Mesodermal cell (in vitro differentiated cells): ENCODE data around the gene TMEM243.

ENCODE experiments used
- H3K27ac ChIP-seq: 2 replicates; pipeline ENCODE4 v1.7.0; 2013; ENCODE audit warnings: mild to moderate bottlenecking, low read depth, low read length, moderate library complexity; ENCODE audit not compliant: severe bottlenecking
- H3K36me3 ChIP-seq: 2 replicates; pipeline ENCODE4 v1.7.1; 2013; ENCODE audit warnings: mild to moderate bottlenecking, low read length, moderate library complexity; ENCODE audit not compliant: control insufficient read depth, insufficient read depth
- H3K4me1 ChIP-seq: one replicate; pipeline ENCODE4 v1.7.1; 2013; ENCODE audit warnings: mild to moderate bottlenecking, low read length; ENCODE audit not compliant: insufficient read depth, control insufficient read depth, poor library complexity, severe bottlenecking
- H3K4me3 ChIP-seq: 2 replicates; pipeline ENCODE4 v1.7.0; 2013; ENCODE audit warnings: low read length, control low read depth, mild to moderate bottlenecking; ENCODE audit not compliant: insufficient read depth, poor library complexity, severe bottlenecking; ENCODE audit errors: extremely low read depth
- H3K9me3 ChIP-seq: 2 replicates; pipeline ENCODE4 v1.7.1; 2013; ENCODE audit warnings: mild to moderate bottlenecking, low read length, moderate library complexity; ENCODE audit not compliant: control insufficient read depth
- WGBS, 2 experiments: methylation state at CpG; one replicate each; pipeline ENCODE4 v1.1.5; 2013; ENCODE audit warnings: missing lambda C conversion rate in 2 of 2; ENCODE audit not compliant: insufficient coverage in 2 of 2; 5-methylcytosine and 5-hydroxymethylcytosine counted together

TMEM243 gene

GRCh38 chr7:87192784-87193487 lies 26.6 kb downstream of the TMEM243 start:
- H3K9me3 ChIP-seq: no peaks in the 10 kb centered on the region

GRCh38 chr7:87190783-87191182 lies 28.7 kb downstream of the TMEM243 start:
- Histone ChIP-seq H3K4me3 (no peak overlapping the region), H3K4me1 (no peaks in the 10 kb centered on the region), H3K9me3 (no peaks in the 10 kb centered on the region), H3K27ac (no peak overlapping the region), H3K36me3 (peaks cover 92% of the 10 kb centered on the region)
- WGBS, 2 experiments: 88 to 100% methylated on average over 1 of the region's 3 CpGs

More at GRCh38 chr7:87192784-87193487, 26.6 kb downstream of the TMEM243 start:
- Histone ChIP-seq H3K36me3 (peaks cover 91% of the 10 kb centered on the region), H3K27ac (no peak overlapping the region), H3K4me3 (no peak overlapping the region), H3K4me1 (no peaks in the 10 kb centered on the region)
- WGBS, 2 experiments: 91 to 94% methylated on average over 2 to 3 of the region's 6 CpGs

- Histone ChIP-seq H3K27ac (no peak overlapping the region), H3K4me3 (no peak overlapping the region), H3K36me3 (peaks cover 92% of the 10 kb centered on the region), H3K9me3 (no peaks in the 10 kb centered on the region), H3K4me1 (no peaks in the 10 kb centered on the region)
- 100% methylated on average over 1 to 2 of the region's 2 CpGs for WGBS, 2 experiments
Observed at GRCh38 chr7:87188930-87189329, 30.6 kb downstream of the TMEM243 start.

- Histone ChIP-seq H3K36me3 (peaks cover 96% of the 10 kb centered on the region), H3K4me3 (no peak overlapping the region), H3K9me3 (no peaks in the 10 kb centered on the region), H3K27ac (no peak overlapping the region), H3K4me1 (no peaks in the 10 kb centered on the region)
- 100% methylated on average over 1 of the region's 2 CpGs; no CpG with 5 or more reads in 1 of the 2 experiments for WGBS, 2 experiments
Observed at GRCh38 chr7:87187120-87187519, 32.4 kb downstream of the TMEM243 start.

DNA sequence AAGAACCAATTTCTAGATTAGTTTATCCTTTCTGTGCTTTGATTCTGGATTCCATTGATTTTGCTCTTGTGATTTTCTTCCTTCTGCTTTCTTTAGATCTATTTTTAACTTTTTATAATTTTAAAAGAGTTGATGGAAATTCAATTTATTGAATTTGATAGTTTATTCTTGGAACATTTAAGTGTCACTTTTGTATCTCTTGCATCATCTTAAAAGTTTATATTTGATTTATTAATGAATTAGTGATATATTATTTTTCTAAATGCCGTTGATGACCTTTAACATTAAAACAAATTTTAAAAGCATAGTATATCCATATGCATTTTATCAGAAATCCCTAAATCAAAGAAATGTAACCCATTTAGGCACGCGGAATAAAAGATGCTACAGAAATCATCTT lies 40.4 kb downstream of the TMEM243 start:
- no CpG with 5 or more reads among the region's 3 CpGs for WGBS, 2 experiments
- H3K9me3 ChIP-seq: no peaks in the 10 kb centered on the region
- no peak overlapping the region for H3K27ac ChIP-seq
- H3K4me1 ChIP-seq: no peaks in the 10 kb centered on the region
- H3K4me3 ChIP-seq: no peak overlapping the region
- H3K36me3 ChIP-seq: peaks cover 63% of the 10 kb centered on the region

DNA sequence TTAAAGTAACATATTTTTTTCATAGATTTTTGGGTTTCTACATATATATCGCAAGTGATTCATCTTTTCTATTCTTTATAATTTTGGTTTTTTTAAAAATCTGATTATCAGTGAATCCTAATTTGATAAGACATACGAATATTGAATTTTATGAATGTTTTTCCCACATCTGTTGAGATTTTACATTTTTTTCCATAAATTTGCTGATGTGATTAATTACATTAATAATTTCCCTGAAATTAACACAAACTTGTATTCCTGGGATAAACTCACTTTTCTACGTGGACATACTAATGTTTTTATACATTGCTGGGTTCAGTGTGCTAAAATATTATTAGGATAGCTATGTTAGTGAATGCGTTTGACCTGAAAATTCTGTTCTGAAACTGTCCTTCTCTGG lies 41.2 kb downstream of the TMEM243 start:
- no CpG with 5 or more reads among the region's 4 CpGs for whole genome bisulfite sequencing, 2 experiments

GRCh38 chr7:87173471-87173870 lies 46.1 kb downstream of the TMEM243 start:
- Histone ChIP-seq H3K4me1 (no peaks in the 10 kb centered on the region), H3K4me3 (no peak overlapping the region), H3K36me3 (peaks cover 79% of the 10 kb centered on the region), H3K27ac (no peak overlapping the region), H3K9me3 (no peaks in the 10 kb centered on the region)
- WGBS, 2 experiments: 83% methylated on average over 1 of the region's 1 CpG; no CpG with 5 or more reads in 1 of the 2 experiments

More for the DNA sequence above, 41.2 kb downstream of the TMEM243 start:
- H3K36me3 ChIP-seq: peaks cover 62% of the 10 kb centered on the region
- H3K27ac ChIP-seq: no peak overlapping the region
- H3K4me1 ChIP-seq: no peaks in the 10 kb centered on the region
- no peaks in the 10 kb centered on the region for H3K9me3 ChIP-seq
- no peak overlapping the region for H3K4me3 ChIP-seq

DNA sequence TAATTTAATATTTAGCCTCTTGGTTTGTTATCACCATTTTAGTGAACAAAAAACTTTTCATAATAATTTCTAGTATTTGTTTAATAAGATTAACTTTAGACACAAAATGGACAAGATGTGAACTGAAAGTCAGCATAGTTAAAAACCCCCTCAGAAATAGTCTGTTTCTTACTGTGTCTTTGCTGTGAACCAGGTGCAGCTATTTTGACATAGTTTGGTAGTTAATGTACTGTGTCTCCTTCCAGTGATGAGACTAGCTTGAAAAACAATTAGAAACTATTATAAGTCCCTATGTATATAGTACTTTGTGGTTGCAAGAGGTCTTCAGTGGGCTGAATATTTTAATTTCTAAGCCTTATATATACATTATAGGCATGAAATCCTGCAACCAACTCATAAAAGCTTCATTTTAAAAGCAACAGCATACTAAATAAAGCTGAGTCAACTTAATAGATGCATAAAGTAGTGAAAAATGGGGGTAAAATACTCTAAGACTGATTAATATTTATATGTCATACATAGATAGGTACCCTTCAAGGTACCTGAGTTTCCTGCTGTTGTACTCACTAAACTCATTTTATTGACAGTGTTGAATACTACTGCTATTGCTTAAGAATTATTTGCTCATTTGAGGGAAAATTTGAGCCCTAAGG lies 48.1 kb downstream of the TMEM243 start:
- Histone ChIP-seq H3K9me3 (no peaks in the 10 kb centered on the region), H3K27ac (no peak overlapping the region), H3K36me3 (peaks cover 87% of the 10 kb centered on the region), H3K4me1 (no peaks in the 10 kb centered on the region), H3K4me3 (no peak overlapping the region)

GRCh38 chr7:87170828-87171227 lies 48.7 kb downstream of the TMEM243 start:
- Histone ChIP-seq H3K36me3 (peaks cover 87% of the 10 kb centered on the region), H3K27ac (no peak overlapping the region), H3K9me3 (no peaks in the 10 kb centered on the region), H3K4me1 (no peaks in the 10 kb centered on the region), H3K4me3 (no peak overlapping the region)
- 95% methylated on average over 2 of the region's 3 CpGs for WGBS, 2 experiments

- Histone ChIP-seq H3K9me3 (no peaks in the 10 kb centered on the region), H3K4me3 (no peak overlapping the region), H3K36me3 (peaks cover 79% of the 10 kb centered on the region), H3K4me1 (no peaks in the 10 kb centered on the region), H3K27ac (no peak overlapping the region)
- WGBS, 2 experiments: 92% methylated on average over 2 of the region's 2 CpGs; no CpG with 5 or more reads in 1 of the 2 experiments
Observed at GRCh38 chr7:87164433-87164832, 55.1 kb downstream of the TMEM243 start.

DNA sequence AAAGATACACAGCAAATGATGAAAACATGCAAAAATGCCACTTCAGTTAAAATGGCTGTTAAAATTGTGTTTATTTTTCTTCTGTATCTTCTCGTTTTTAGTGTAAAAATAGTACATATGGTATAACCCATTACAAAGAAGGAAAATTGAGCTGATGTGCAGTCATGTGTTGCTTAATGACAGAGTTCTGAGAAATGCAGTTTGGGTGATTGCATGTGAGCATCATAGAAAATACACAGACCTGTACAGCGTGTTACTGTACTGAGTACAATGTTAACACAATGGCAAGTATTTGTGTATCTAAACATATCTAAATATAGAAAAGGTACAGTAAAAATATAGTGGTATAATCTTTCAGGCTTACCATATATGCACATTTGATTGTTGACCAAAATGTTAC lies 60.0 kb downstream of the TMEM243 start:
- Histone ChIP-seq H3K27ac (no peak overlapping the region), H3K9me3 (no peaks in the 10 kb centered on the region), H3K36me3 (peaks cover 44% of the 10 kb centered on the region), H3K4me1 (peaks cover 6% of the 10 kb centered on the region), H3K4me3 (no peak overlapping the region)
- no CpG with 5 or more reads among the region's 2 CpGs for WGBS, 2 experiments
